HAP-1 (cell line): ENCODE data around the gene MYH8.

Source experiments
- DNase-seq, 2 experiments: peaks; one replicate each; pipeline ENCODE4 v3.0.0-alpha.2; 2016 to 2020; ENCODE audit warnings: low spot score in 2 of 2
- H3K27me3 ChIP-seq: fragments of 250-450 bp; sonication (Bioruptor Pico); 2 replicates; pipeline ENCODE4 v1.5.1; 2020; ENCODE audit warnings: low read depth, mild to moderate bottlenecking, moderate library complexity
- H3K36me3 ChIP-seq: fragments of 250-450 bp; sonication (Bioruptor Pico); replicated peaks from 2 replicates; pipeline ENCODE4 v1.5.1; 2020; ENCODE audit warnings: mild to moderate bottlenecking
- H3K4me1 ChIP-seq: fragments of 250-450 bp; sonication (Bioruptor Pico); 2 replicates; pipeline ENCODE4 v1.5.1; 2020; ENCODE audit warnings: mild to moderate bottlenecking
- H3K4me3 ChIP-seq: fragments of 250-450 bp; sonication (Bioruptor Pico); 2 replicates; pipeline ENCODE4 v1.5.1; 2020; ENCODE audit warnings: mild to moderate bottlenecking, moderate library complexity
- H3K9me3 ChIP-seq: fragments of 250-450 bp; sonication (Bioruptor Pico); 2 replicates; pipeline ENCODE4 v1.5.1; 2020; ENCODE audit warnings: mild to moderate bottlenecking, moderate library complexity
- in situ Hi-C: fragments of 300-500 bp; cut with MboI; formaldehyde crosslinking; loops from 3 replicates; pipeline ENCODE4 v1.14.3; 2020; ENCODE audit warnings: low sequenced_read_pairs, inconsistent platforms, mixed read lengths

Gene MYH8

GRCh38 chr17:10357768-10358167 lies 64.0 kb downstream of the MYH8 start:
- in situ Hi-C loops = no loop called here
- H3K36me3 ChIP-seq = no peaks in the 10 kb centered on the region
- no peaks in the 10 kb centered on the region for H3K27me3 ChIP-seq
- H3K4me1 ChIP-seq = no peaks in the 10 kb centered on the region
- H3K9me3 ChIP-seq = no peaks in the 10 kb centered on the region
- peak in 1 of 2 experiments; percentile 9 for DNase-seq
- no peak overlapping the region for H3K4me3 ChIP-seq

DNA sequence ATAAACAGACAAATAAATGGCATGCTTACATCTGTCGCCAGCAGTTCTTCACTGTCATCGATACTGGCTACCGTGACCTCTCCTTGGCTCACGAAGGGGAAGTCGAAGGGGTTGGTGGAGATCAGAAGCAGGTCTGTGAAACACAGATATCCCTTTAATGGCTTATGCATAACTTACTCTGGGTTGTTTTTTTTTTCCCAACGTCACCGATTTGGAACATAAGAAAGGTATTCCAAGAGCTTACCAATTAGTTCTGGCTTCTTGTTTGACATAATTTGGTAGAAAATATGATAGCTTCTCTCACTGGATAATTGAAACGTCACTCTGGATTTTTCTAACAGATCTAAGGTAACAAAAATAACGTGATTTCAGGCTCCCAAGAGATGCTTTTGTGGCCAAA lies 67.1 kb downstream of the MYH8 start:
- in situ Hi-C loops = no loop called here
- Histone ChIP-seq H3K9me3 (no peaks in the 10 kb centered on the region), H3K4me1 (no peaks in the 10 kb centered on the region), H3K27me3 (no peaks in the 10 kb centered on the region), H3K36me3 (no peaks in the 10 kb centered on the region), H3K4me3 (no peak overlapping the region)
- no peak for DNase-seq

- H3K9me3 ChIP-seq = no peaks in the 10 kb centered on the region
- H3K4me3 ChIP-seq = no peak overlapping the region
- DNase-seq = no peak
- no peaks in the 10 kb centered on the region for H3K4me1 ChIP-seq
- in situ Hi-C loops = no loop called here
- no peaks in the 10 kb centered on the region for H3K36me3 ChIP-seq
- no peaks in the 10 kb centered on the region for H3K27me3 ChIP-seq
Observed at GRCh38 chr17:10352893-10353292, 68.9 kb downstream of the MYH8 start.

- H3K4me1 ChIP-seq = no peaks in the 10 kb centered on the region
- no peaks in the 10 kb centered on the region for H3K9me3 ChIP-seq
- DNase-seq = no peak
- H3K36me3 ChIP-seq = no peaks in the 10 kb centered on the region
- no peak overlapping the region for H3K4me3 ChIP-seq
- in situ Hi-C loops = no loop called here
- no peaks in the 10 kb centered on the region for H3K27me3 ChIP-seq
Observed at GRCh38 chr17:10349403-10349802, 72.3 kb downstream of the MYH8 start.

GRCh38 chr17:10344816-10345215 lies 76.9 kb downstream of the MYH8 start:
- H3K36me3 ChIP-seq = no peaks in the 10 kb centered on the region
- no peak for DNase-seq
- no peaks in the 10 kb centered on the region for H3K27me3 ChIP-seq
- H3K4me3 ChIP-seq = no peak overlapping the region
- in situ Hi-C loops = no loop called here
- H3K9me3 ChIP-seq = no peaks in the 10 kb centered on the region
- H3K4me1 ChIP-seq = no peaks in the 10 kb centered on the region
